NCI-H2029 (cell line): Measurements from ENCODE around the gene MYO1C.
"Not testable (repeated sequence)": the region's sequence is repeated elsewhere in the genome, so short reads cannot be mapped to it uniquely, and the experiment has no call there.

Source experiments
- DNase-seq: peaks from one replicate; lab custom pipeline; 2025; lab: John Stamatoyannopoulos, UW

Gene MYO1C

GRCh38 chr17:1464186-1464585 is 28.3 kb downstream of the MYO1C start:
- DNase-seq, result no peak

GRCh38 chr17:1462164-1463112 is 30.0 kb downstream of the MYO1C start:
- DNase-seq, result peak; percentile 47

GRCh38 chr17:1461198-1461944 is 31.1 kb downstream of the MYO1C start:
- DNase-seq, result no peak

GRCh38 chr17:1460233-1460632 is 32.3 kb downstream of the MYO1C start:
- DNase-seq, result no peak

- DNase-seq, result peak; percentile 82
These were observed 36.5 kb downstream of the MYO1C start, which contains the start of gene CRK for GRCh38 chr17:1455797-1456599. TSS of gene CRK (minus strand) at chr17:1456232. CDS start at chr17:1456117, 115 bp downstream.

GRCh38 chr17:1455291-1455796 is 37.1 kb downstream of the MYO1C start:
- no peak for DNase-seq

GRCh38 chr17:1454541-1454940 is 37.9 kb downstream of the MYO1C start:
- no peak for DNase-seq

- not testable (repeated sequence) for DNase-seq
These were observed 38.8 kb downstream of the MYO1C start for GRCh38 chr17:1453694-1454093.

GRCh38 chr17:1452836-1453235 is 39.6 kb downstream of the MYO1C start:
- DNase-seq, result no peak

- not testable (repeated sequence) for DNase-seq
These were observed 42.2 kb downstream of the MYO1C start for GRCh38 chr17:1450261-1450660.

- DNase-seq, result no peak
These were observed 43.0 kb downstream of the MYO1C start for GRCh38 chr17:1449412-1449967.

- no peak for DNase-seq
These were observed 45.4 kb downstream of the MYO1C start for GRCh38 chr17:1447052-1447451.

- no peak for DNase-seq
These were observed 46.3 kb downstream of the MYO1C start for GRCh38 chr17:1446201-1446600.

GRCh38 chr17:1445695-1446094 is 46.8 kb downstream of the MYO1C start:
- not testable (repeated sequence) for DNase-seq

- DNase-seq, result not testable (repeated sequence)
These were observed 49.8 kb downstream of the MYO1C start for GRCh38 chr17:1442721-1443120.

- no peak for DNase-seq
These were observed 50.3 kb downstream of the MYO1C start for GRCh38 chr17:1442187-1442586.

- DNase-seq, result no peak
These were observed 51.6 kb downstream of the MYO1C start for GRCh38 chr17:1440921-1441320.

GRCh38 chr17:1438593-1439083 is 53.8 kb downstream of the MYO1C start:
- no peak for DNase-seq

GRCh38 chr17:1435326-1435725 is 57.2 kb downstream of the MYO1C start:
- no peak for DNase-seq

- no peak for DNase-seq
These were observed 58.3 kb downstream of the MYO1C start for GRCh38 chr17:1434150-1434549.

- DNase-seq, result no peak
These were observed 60.8 kb downstream of the MYO1C start for GRCh38 chr17:1431631-1432104.
